H1 (cell line): ENCODE results near the gene PAX8. TPM values are rescaled to one million over a fixed set of nuclear protein-coding genes. Genes with fewer than 3 reads are reported as not detected.
"Not testable (repeated sequence)": the region's sequence is repeated elsewhere in the genome, so short reads cannot be mapped to it uniquely, and the experiment has no call there.

Source experiments
- CTCF ChIA-PET: fragments of 300-600 bp; sonication (Branson Sonifier 250); formaldehyde crosslinking; loops from one replicate; lab custom pipeline; 2021; ENCODE audit not compliant: partially characterized antibody; lab: Charles Lee
- POLR2A ChIA-PET: fragments of 300-600 bp; sonication (Branson Sonifier 250); formaldehyde crosslinking; loops from one replicate; lab custom pipeline; 2021; ENCODE audit warnings: inconsistent platforms; ENCODE audit not compliant: partially characterized antibody; lab: Charles Lee
- DNase-seq, 2 experiments: peaks; one replicate each; pipeline versions ENCODE4 v3.0.0 to v3.0.0-alpha.2; 2010 to 2022; ENCODE audit warnings: low spot score in 2 of 2, low read depth in 1 of 2, mixed read lengths in 1 of 2
- FAIRE-seq: peaks from 2 replicates; lab custom pipeline; 2011; peaks lifted over from hg19 to GRCh38; lab: Jason Lieb, UNC
- H2AFZ ChIP-seq: 2 replicates; pipeline ENCODE4 v1.8.1; 2012; ENCODE audit warnings: low read length, inconsistent platforms
- H2AK5ac ChIP-seq: 2 replicates; pipeline ENCODE4 v1.6.1; 2013; ENCODE audit warnings: low read depth, low read length
- H2BK120ac ChIP-seq: replicated peaks from 2 replicates; pipeline ENCODE3; 2013; ENCODE audit warnings: low read depth, low read length, inconsistent platforms
- H2BK12ac ChIP-seq: 2 replicates; pipeline ENCODE4 v1.6.1; 2013; ENCODE audit warnings: low read depth, low read length
- H2BK15ac ChIP-seq: 2 replicates; pipeline ENCODE4 v1.6.1; 2013; ENCODE audit warnings: low read length
- H2BK20ac ChIP-seq: 2 replicates; pipeline ENCODE4 v1.6.1; 2013; ENCODE audit warnings: low read length
- H2BK5ac ChIP-seq: 2 replicates; pipeline ENCODE4 v1.6.1; 2013; ENCODE audit warnings: low read depth, low read length
- H3K14ac ChIP-seq: 2 replicates; pipeline ENCODE4 v1.6.1; 2013; ENCODE audit warnings: inconsistent platforms; ENCODE audit not compliant: insufficient read length
- H3K18ac ChIP-seq: 2 replicates; pipeline ENCODE4 v1.6.1; 2013; ENCODE audit warnings: low read length; ENCODE audit errors: extremely low read depth
- H3K23ac ChIP-seq: 2 replicates; pipeline ENCODE4 v1.6.1; 2013; ENCODE audit warnings: inconsistent platforms; ENCODE audit not compliant: insufficient read length
- H3K23me2 ChIP-seq: 2 replicates; pipeline ENCODE4 v1.6.1; 2013; ENCODE audit warnings: low read depth, low read length
- H3K27ac ChIP-seq: 2 replicates; pipeline ENCODE4 v1.6.1; 2011; ENCODE audit warnings: low read depth, low read length, inconsistent platforms
- H3K27me3 ChIP-seq, 4 experiments: replicated peaks in 1 of 4; 1 replicate in 1 of 4; 2 replicates in 3 of 4; pipeline versions ENCODE4 v1.6.1 to v1.8.1; 2011 to 2013; ENCODE audit warnings: low read length in 3 of 4, mild to moderate bottlenecking in 3 of 4, inconsistent platforms in 2 of 4, mixed read lengths in 2 of 4, moderate library complexity in 1 of 4; ENCODE audit not compliant: control insufficient read depth in 3 of 4, insufficient read depth in 3 of 4; ENCODE audit errors: extremely low read depth in 1 of 4
- H3K36me3 ChIP-seq, 4 experiments: 2 replicates each; pipeline versions ENCODE4 v1.6.1 to v1.8.1; 2011 to 2013; ENCODE audit warnings: mild to moderate bottlenecking in 4 of 4, low read length in 3 of 4, moderate library complexity in 2 of 4, control low read depth in 1 of 4, inconsistent platforms in 1 of 4; ENCODE audit not compliant: insufficient read depth in 4 of 4, control insufficient read depth in 2 of 4
- H3K4ac ChIP-seq: replicated peaks from 2 replicates; pipeline ENCODE3; 2013; ENCODE audit warnings: low read length, low read depth, mixed read lengths, inconsistent platforms; ENCODE audit not compliant: insufficient read length
- H3K4me1 ChIP-seq, 4 experiments: replicated peaks in 1 of 4; 1 replicate in 1 of 4; 2 replicates in 3 of 4; pipeline versions ENCODE4 v1.6.1 to v1.8.1; 2011 to 2013; ENCODE audit warnings: low read length in 3 of 4, inconsistent platforms in 2 of 4, mixed read lengths in 1 of 4; ENCODE audit not compliant: insufficient read depth in 4 of 4, control insufficient read depth in 3 of 4
- H3K4me2 ChIP-seq, 2 experiments: 2 replicates each; pipeline versions ENCODE4 v1.6.1 to v1.8.1; 2011 to 2013; ENCODE audit warnings: low read depth in 2 of 2, low read length in 2 of 2, control low read depth in 1 of 2, inconsistent platforms in 1 of 2, mild to moderate bottlenecking in 1 of 2; ENCODE audit not compliant: insufficient read depth in 1 of 2
- H3K4me3 ChIP-seq, 4 experiments: fragments of 200-600, 300-600 bp in 1 of 4; sonication (generic), shearing (Covaris generic), sonication (Bioruptor Twin) in 1 of 4; 2 replicates each; pipeline versions ENCODE4 v1.5.1 to v1.8.1; 2011 to 2016; ENCODE audit warnings: low read length in 4 of 4, low read depth in 3 of 4, control low read depth in 2 of 4, inconsistent platforms in 2 of 4, mild to moderate bottlenecking in 2 of 4, mixed read lengths in 1 of 4, moderate library complexity in 1 of 4; ENCODE audit not compliant: insufficient read depth in 2 of 4; ENCODE audit errors: extremely low read depth in 1 of 4
- H3K56ac ChIP-seq: replicated peaks from 2 replicates; pipeline ENCODE3; 2013; ENCODE audit warnings: low read depth, mild to moderate bottlenecking, mixed read lengths, low read length, inconsistent platforms; ENCODE audit not compliant: insufficient read length
- H3K79me1 ChIP-seq: 2 replicates; pipeline ENCODE4 v1.6.1; 2013; ENCODE audit warnings: low read depth, low read length, control low read depth
- H3K79me2 ChIP-seq, 2 experiments: 2 replicates each; pipeline versions ENCODE4 v1.6.1 to v1.8.1; 2012 to 2013; ENCODE audit warnings: low read length in 2 of 2, mild to moderate bottlenecking in 2 of 2, inconsistent platforms in 1 of 2; ENCODE audit not compliant: insufficient read depth in 2 of 2, control insufficient read depth in 1 of 2
- H3K9ac ChIP-seq, 4 experiments: replicated peaks in 1 of 4; 1 replicate in 1 of 4; 2 replicates in 3 of 4; pipeline versions ENCODE4 v1.6.1 to v1.8.1; 2011 to 2013; ENCODE audit warnings: low read depth in 3 of 4, low read length in 3 of 4, control low read depth in 2 of 4, mild to moderate bottlenecking in 2 of 4, moderate library complexity in 2 of 4, inconsistent platforms in 1 of 4; ENCODE audit errors: extremely low read depth in 1 of 4
- H3K9me3 ChIP-seq, 2 experiments: 2 replicates each; pipeline versions ENCODE4 v1.6.1 to v1.8.1; 2012 to 2013; ENCODE audit warnings: mild to moderate bottlenecking in 2 of 2, moderate library complexity in 2 of 2, control low read depth in 1 of 2, inconsistent platforms in 1 of 2, low read depth in 1 of 2, low read length in 1 of 2, mixed read lengths in 1 of 2; ENCODE audit not compliant: insufficient read depth in 2 of 2
- H4K20me1 ChIP-seq, 2 experiments: replicated peaks in 1 of 2; 2 replicates each; pipeline versions ENCODE3 to v1.8.1; 2011 to 2013; ENCODE audit warnings: inconsistent platforms in 2 of 2, low read length in 2 of 2, mild to moderate bottlenecking in 1 of 2; ENCODE audit not compliant: insufficient read depth in 2 of 2, control insufficient read depth in 1 of 2
- H4K5ac ChIP-seq: 2 replicates; pipeline ENCODE4 v1.6.1; 2013; ENCODE audit warnings: low read length, low read depth, mixed read lengths, inconsistent platforms; ENCODE audit not compliant: insufficient read length
- H4K8ac ChIP-seq: 2 replicates; pipeline ENCODE4 v1.8.0; 2013; ENCODE audit warnings: mild to moderate bottlenecking, moderate library complexity, low read length, inconsistent platforms; ENCODE audit not compliant: insufficient read depth; ENCODE audit errors: extremely low read depth
- H4K91ac ChIP-seq: replicated peaks from 2 replicates; pipeline ENCODE3; 2013; ENCODE audit warnings: low read length, mixed read lengths, inconsistent platforms; ENCODE audit not compliant: insufficient read length
- CHD1 ChIP-seq: IDR thresholded peaks from 2 replicates; pipeline ENCODE4 v1.6.1; 2012; ENCODE audit warnings: low read depth, low read length, improper control_type of control experiment
- GABPA ChIP-seq: IDR thresholded peaks from 2 replicates; pipeline ENCODE4 v1.6.1; 2011; ENCODE audit warnings: mild to moderate bottlenecking, low read length, moderate library complexity, borderline replicate concordance; ENCODE audit not compliant: insufficient read depth
- HDAC2 ChIP-seq, 2 experiments: fragments of 300-600 bp in 1 of 2; sonication (generic) in 1 of 2; IDR thresholded peaks; 2 replicates each; pipeline ENCODE4 v1.6.1; 2011 to 2012; ENCODE audit warnings: low read depth in 2 of 2, low read length in 2 of 2, mild to moderate bottlenecking in 2 of 2, moderate library complexity in 2 of 2, borderline replicate concordance in 1 of 2, inconsistent platforms in 1 of 2
- KDM5A ChIP-seq: fragments of 200-600 bp; IDR thresholded peaks from 2 replicates; pipeline ENCODE4 v1.7.1; 2012; ENCODE audit warnings: mild to moderate bottlenecking, low read length, inconsistent platforms, mixed read lengths
- MAFK ChIP-seq: IDR thresholded peaks from 2 replicates; pipeline ENCODE4 v1.6.1; 2012; ENCODE audit warnings: low read depth, mild to moderate bottlenecking, improper control_type of control experiment, low read length
- POLR2AphosphoS5 ChIP-seq: IDR thresholded peaks from 2 replicates; pipeline ENCODE4 v1.6.1; 2011; ENCODE audit warnings: low read depth, low read length
- SIRT6 ChIP-seq: IDR thresholded peaks from one replicate; pipeline ENCODE4 v1.7.1; 2012; ENCODE audit warnings: low read length, inconsistent platforms
- SRF ChIP-seq: IDR thresholded peaks from 2 replicates; pipeline ENCODE4 v1.6.1; 2011; ENCODE audit warnings: mild to moderate bottlenecking, low read depth, low read length, moderate library complexity
- WGBS, 2 experiments: shearing (Covaris generic) in 1 of 2; methylation state at CpG; one replicate each; pipeline versions ENCODE4 v1.1.6 to v1.1.7; 2013 to 2015; ENCODE audit warnings: low lambda C conversion rate in 2 of 2, mixed read lengths in 2 of 2, inconsistent platforms in 1 of 2, low coverage in 1 of 2, missing lambda C conversion rate in 1 of 2; ENCODE audit not compliant: insufficient replicate concordance in 2 of 2, insufficient coverage in 1 of 2, insufficient read length in 1 of 2; ENCODE audit errors: extremely low coverage in 1 of 2, missing lambda C conversion rate in 1 of 2; 5-methylcytosine and 5-hydroxymethylcytosine counted together
- polyA plus RNA-seq, 7 experiments: library from polyadenylated mRNA; depleted of rRNA in 3 of 7; stranded (reverse) in 5 of 7; unstranded in 2 of 7; fragments of >200 nt in 5 of 7; fragments of 200-250 nt in 2 of 7; gene quantifications; 1 replicate in 5 of 7; 2 replicates in 1 of 7; 4 replicates in 1 of 7; pipeline versions ENCODE4 v1.2.1 to v1.2.3, GENCODE V29; 2011 to 2013; ENCODE audit warnings: missing spikeins in 2 of 7, mixed read lengths in 2 of 7
- total RNA-seq: library from RNA; stranded (reverse); fragmentation: NEBNext Ultra II Directional; extraction: Animal tissue kit (Norgen Biotek cat#: 25700); gene quantifications from 2 replicates; pipeline ENCODE4 v1.2.1, GENCODE V29; 2021
- TF ChIP-seq, protein P1 (sequence below): IDR thresholded peaks from 2 replicates; pipeline ENCODE4 v1.6.1; 2012; ENCODE audit warnings: inconsistent platforms

The PAX8 gene
- total and polyA plus RNA-seq, 2 of the 8 experiments (the other 6 are each of a cell fraction or from before 2014, with no cell fraction given), result 0.02 TPM; not detected in 1

DNA sequence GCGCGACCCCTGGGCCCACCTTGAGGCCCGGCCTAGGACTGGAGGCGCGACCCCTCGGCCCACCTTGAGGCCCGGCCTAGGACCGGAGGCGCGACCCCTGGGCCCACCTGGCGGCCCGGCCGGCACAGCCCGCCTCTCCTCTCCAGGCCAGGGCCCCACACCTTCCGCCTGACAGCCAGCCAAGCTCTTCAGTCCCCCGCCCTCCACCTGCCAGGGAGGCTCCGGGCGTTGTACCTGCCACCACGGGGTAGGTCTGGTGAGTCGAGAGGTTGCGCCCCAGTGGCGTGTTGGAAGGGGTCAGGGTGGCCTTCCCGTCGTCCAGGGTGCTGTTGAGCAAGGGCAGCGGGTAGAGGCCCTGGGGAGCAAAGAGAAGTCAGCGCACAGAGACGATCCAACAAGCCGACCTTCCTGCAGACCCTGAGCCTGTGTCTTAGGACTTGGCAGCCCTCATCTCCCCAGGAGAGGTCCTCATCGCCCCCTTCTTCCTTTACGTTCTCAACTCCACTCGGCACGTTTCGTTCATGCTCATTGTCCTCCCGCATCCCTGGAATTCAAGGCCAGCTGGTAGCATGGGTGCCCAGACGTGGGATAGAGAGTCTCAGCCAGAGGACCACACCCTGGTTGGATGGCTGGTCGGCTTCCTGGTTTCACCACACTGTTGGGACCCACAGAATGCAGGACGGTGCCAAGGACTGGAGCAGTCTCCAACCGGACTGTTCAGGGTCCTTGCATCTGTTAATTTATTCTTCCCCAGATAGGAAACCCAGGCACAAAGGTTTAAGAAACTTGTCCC lies 42.2 kb downstream of the PAX8 start (continued):
- TF ChIP-seq, protein P1, sequence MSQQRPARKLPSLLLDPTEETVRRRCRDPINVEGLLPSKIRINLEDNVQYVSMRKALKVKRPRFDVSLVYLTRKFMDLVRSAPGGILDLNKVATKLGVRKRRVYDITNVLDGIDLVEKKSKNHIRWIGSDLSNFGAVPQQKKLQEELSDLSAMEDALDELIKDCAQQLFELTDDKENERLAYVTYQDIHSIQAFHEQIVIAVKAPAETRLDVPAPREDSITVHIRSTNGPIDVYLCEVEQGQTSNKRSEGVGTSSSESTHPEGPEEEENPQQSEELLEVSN, result no peak
- TF ChIP-seq GABPA, result no peak
- TF ChIP-seq KDM5A, result no peak
- no peak for TF ChIP-seq SRF
- TF ChIP-seq CHD1, result no peak
- no peak for TF ChIP-seq SIRT6
- no peak for TF ChIP-seq MAFK
- no peak for TF ChIP-seq HDAC2 (IDR thresholded peaks at IDR 0.05; ENCODE audit: borderline replicate concordance in 1 of 2, low read depth in 2 of 2, low read length in 2 of 2)
- TF ChIP-seq POLR2AphosphoS5, result no peak

DNA sequence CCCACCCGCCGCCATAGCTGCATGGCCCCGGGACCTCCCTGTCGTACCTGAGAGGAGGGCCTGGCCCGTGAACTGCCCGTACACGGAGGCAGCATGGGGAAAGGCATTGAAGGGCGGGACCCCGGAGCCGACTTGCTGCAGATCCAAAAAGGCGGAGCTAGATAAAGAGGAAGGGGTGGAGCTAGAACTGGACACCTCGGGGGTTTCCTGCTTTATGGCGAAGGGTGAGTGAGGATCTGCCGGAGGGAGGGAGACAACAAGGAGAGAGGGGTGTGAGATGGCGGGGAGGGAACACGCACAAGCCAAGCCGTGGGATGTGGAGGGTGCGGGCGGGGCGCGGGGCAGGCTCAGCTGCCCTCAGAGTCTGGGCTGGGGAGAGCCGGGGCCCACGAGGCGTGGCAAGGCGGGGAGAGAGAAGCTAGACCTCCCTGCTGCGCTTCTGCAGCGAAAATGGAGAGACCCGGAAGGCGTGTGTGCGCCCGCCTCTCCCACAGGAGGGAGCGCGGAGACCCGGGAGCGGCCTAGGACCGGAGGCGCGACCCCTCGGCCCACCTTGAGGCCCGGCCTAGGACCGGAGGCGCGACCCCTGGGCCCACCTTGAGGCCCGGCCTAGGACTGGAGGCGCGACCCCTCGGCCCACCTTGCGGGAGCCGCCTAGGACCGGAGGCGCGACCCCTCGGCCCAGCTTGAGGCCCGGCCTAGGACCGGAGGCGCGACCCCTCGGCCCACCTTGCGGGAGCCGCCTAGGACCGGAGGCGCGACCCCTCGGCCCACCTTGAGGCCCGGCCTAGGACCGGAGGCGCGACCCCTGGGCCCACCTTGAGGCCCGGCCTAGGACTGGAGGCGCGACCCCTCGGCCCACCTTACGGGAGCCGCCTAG lies 43.1 kb downstream of the PAX8 start:
- H3K9ac ChIP-seq, H3K79me2 ChIP-seq, H3K23me2 ChIP-seq, H4K20me1 ChIP-seq, H2AK5ac ChIP-seq, H3K9me3 ChIP-seq, H4K91ac ChIP-seq, H3K14ac ChIP-seq, H4K5ac ChIP-seq, H3K18ac ChIP-seq, H3K79me1 ChIP-seq, H2BK5ac ChIP-seq, H3K36me3 ChIP-seq, H2AFZ ChIP-seq, H2BK120ac ChIP-seq, H3K4me2 ChIP-seq, H4K8ac ChIP-seq, H3K27ac ChIP-seq, H3K4ac ChIP-seq, DNase-seq, H2BK15ac ChIP-seq, H3K27me3 ChIP-seq, POLR2A ChIA-PET, H2BK12ac ChIP-seq, H3K4me1 ChIP-seq, H2BK20ac ChIP-seq, FAIRE-seq, H3K4me3 ChIP-seq, H3K23ac ChIP-seq: not testable (repeated sequence)
- H3K56ac ChIP-seq, result peak overlapping the region; percentile 46
- WGBS, 2 experiments, result 97% methylated on average over 18 of the region's 74 CpGs; no CpG with 5 or more reads in 1 of the 2 experiments
- CTCF ChIA-PET, result interaction anchor here (0.6 to 2.7 kb wide), 8 partner anchors 10 to 155 kb away, joined by 3 to 19 read pairs (median 4); no protein-coding TSS in a partner anchor
